Activated T-cell treated with anti-CD3 and anti-CD28 coated beads, Interleukin-2, amount 50 U/mL, for 24 hours (primary cell): ENCODE data around the gene ZYX.
"Not testable (repeated sequence)": the region's sequence is repeated elsewhere in the genome, so short reads cannot be mapped to it uniquely, and the experiment has no call there.

Source experiments
- DNase-seq: peaks from one replicate; pipeline ENCODE4 v3.0.0-alpha.2; 2020
- H3K27ac Mint-ChIP-seq: 2 replicates; pipeline ENCODE4 v1.8.0; 2020; ENCODE audit warnings: mild to moderate bottlenecking, mixed read lengths
- H3K27me3 Mint-ChIP-seq: 2 replicates; pipeline ENCODE4 v1.8.0; 2020; ENCODE audit warnings: mixed read lengths
- H3K36me3 Mint-ChIP-seq: 2 replicates; pipeline ENCODE4 v1.8.0; 2020; ENCODE audit warnings: low read depth, mixed read lengths
- H3K4me1 Mint-ChIP-seq: 2 replicates; pipeline ENCODE4 v1.8.0; 2020; ENCODE audit warnings: low read depth, mixed read lengths
- H3K4me3 Mint-ChIP-seq: 2 replicates; pipeline ENCODE4 v1.8.0; 2020; ENCODE audit warnings: mild to moderate bottlenecking, moderate library complexity, mixed read lengths
- H3K9me3 Mint-ChIP-seq: 2 replicates; pipeline ENCODE4 v1.8.0; 2020; ENCODE audit warnings: mixed read lengths

The ZYX gene

GRCh38 chr7:143408252-143408685 lies 27.1 kb downstream of the ZYX start:
- DNase-seq = no peak
- H3K4me3 Mint-ChIP-seq = peak overlapping the region; percentile 71
- H3K27ac Mint-ChIP-seq = peak overlapping the region; percentile 67
- no peaks in the 10 kb centered on the region for H3K36me3 Mint-ChIP-seq
- peaks cover 69% of the 10 kb centered on the region for H3K4me1 Mint-ChIP-seq
- H3K27me3 Mint-ChIP-seq = no peaks in the 10 kb centered on the region
- no peaks in the 10 kb centered on the region for H3K9me3 Mint-ChIP-seq

DNA sequence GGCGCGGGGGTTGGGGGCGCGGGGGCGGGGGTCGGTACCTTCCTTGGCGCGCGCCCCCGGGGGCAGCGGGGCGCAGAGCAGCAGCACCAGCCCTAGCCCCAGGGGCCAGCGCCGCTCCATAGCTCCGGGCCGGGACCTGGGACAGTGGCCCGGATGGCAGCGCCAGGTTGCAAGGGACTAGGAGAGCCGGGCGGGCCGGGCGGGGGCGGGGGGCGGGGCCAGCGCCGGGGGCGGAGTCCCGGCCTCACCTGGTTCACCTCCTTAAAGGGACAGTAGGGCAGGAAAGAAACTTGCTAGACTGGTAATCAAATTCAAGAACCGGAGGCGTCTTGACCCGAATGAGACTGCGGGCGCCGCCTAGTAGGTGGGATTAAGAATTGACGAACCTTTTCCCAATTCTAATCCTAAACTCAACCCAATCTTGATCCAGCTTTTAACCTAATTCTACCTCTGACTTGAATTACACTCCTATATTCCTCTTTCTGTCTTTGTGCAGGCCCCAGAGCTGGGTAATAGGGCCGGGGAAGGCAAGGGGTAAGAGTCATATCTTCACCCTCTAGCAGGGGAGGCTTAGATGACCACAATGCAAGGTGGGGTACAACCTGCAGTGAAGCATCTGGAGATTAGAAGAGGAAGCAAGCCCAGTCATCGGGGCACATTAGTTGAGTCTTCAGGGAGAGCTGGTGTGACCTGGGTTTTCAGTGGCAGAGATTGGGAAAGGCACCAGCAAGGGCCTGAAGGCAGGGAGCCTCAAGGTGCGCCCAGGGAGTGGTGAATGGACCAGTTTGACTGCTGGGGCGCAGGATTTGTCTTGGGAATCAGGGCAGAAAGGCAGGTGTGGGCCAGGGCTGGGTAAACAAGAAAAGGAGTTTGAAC lies 27.8 kb downstream of the ZYX start, which contains the start of gene EPHA1:
TSS of gene EPHA1 (minus strand) at position 171 of the 876 bp plus-strand sequence. CDS start at position 120, 51 bp downstream.
- H3K4me3 Mint-ChIP-seq = peak within 1 kb of the TSS; percentile 78
- H3K27ac Mint-ChIP-seq = peak within 1 kb of the TSS; percentile 80
- peak; percentile 64 for DNase-seq
- no peaks in the 10 kb centered on the region for H3K36me3 Mint-ChIP-seq
- H3K9me3 Mint-ChIP-seq = no peaks in the 10 kb centered on the region
- H3K27me3 Mint-ChIP-seq = no peaks in the 10 kb centered on the region
- peaks cover 63% of the 10 kb centered on the region for H3K4me1 Mint-ChIP-seq

GRCh38 chr7:143410521-143411004 lies 29.4 kb downstream of the ZYX start:
- Mint-ChIP-seq H3K36me3 (no peaks in the 10 kb centered on the region), H3K27ac (no peak overlapping the region), H3K4me3 (no peak overlapping the region), H3K9me3 (no peaks in the 10 kb centered on the region), H3K27me3 (no peaks in the 10 kb centered on the region), H3K4me1 (peaks cover 57% of the 10 kb centered on the region)
- DNase-seq = no peak

DNA sequence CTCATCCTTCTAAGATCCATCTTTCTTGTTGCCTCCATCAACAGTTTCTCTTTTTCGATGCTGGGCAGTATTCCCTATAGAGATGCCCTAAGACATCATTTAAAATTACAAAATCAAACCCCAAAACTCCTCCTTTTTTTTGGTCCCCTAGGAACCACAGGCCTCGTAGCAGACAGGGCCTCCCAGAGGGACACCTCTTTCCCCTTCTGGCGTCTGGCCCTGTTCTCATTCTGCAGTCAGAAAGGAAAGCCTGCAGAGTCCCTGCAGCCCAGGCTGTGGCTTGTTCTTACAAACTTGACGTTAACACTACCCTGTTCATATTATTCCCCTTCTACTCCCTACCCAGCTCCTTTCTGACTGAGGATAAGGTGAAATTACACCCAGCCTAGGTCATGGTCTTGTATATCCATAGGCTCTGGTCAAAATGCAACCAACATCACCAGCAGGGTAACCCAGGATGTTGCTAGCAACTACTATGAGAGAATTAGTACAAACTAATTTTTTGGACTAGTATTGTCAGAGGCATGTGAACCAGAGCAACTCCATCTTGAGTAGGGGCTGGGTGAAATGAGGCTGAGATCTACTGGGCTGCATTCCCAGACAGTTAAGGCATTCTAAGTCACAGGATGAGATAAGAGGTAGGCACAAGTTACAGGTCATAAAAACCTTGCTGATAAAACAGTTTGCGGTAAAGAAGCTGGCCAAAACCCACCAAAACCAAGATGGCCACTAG lies 31.0 kb downstream of the ZYX start:
- H3K4me3 Mint-ChIP-seq = no peak overlapping the region
- no peaks in the 10 kb centered on the region for H3K27me3 Mint-ChIP-seq
- H3K27ac Mint-ChIP-seq = peak overlapping the region; percentile 20
- DNase-seq = no peak
- H3K36me3 Mint-ChIP-seq = no peaks in the 10 kb centered on the region
- no peaks in the 10 kb centered on the region for H3K9me3 Mint-ChIP-seq
- peaks cover 48% of the 10 kb centered on the region for H3K4me1 Mint-ChIP-seq

- H3K27me3 Mint-ChIP-seq = no peaks in the 10 kb centered on the region
- peaks cover 38% of the 10 kb centered on the region for H3K4me1 Mint-ChIP-seq
- no peak overlapping the region for H3K4me3 Mint-ChIP-seq
- no peaks in the 10 kb centered on the region for H3K36me3 Mint-ChIP-seq
- DNase-seq = no peak
- H3K27ac Mint-ChIP-seq = no peak overlapping the region
- no peaks in the 10 kb centered on the region for H3K9me3 Mint-ChIP-seq
These were observed 32.0 kb downstream of the ZYX start for GRCh38 chr7:143413123-143413522.

- H3K27ac Mint-ChIP-seq, H3K4me3 Mint-ChIP-seq, H3K36me3 Mint-ChIP-seq, DNase-seq, H3K9me3 Mint-ChIP-seq, H3K27me3 Mint-ChIP-seq: not testable (repeated sequence)
- H3K4me1 Mint-ChIP-seq = peaks cover 22% of the 10 kb centered on the region
These were observed 34.1 kb downstream of the ZYX start for GRCh38 chr7:143415209-143415608.

GRCh38 chr7:143415742-143416397 lies 34.7 kb downstream of the ZYX start:
- no peak overlapping the region for H3K4me3 Mint-ChIP-seq
- H3K27me3 Mint-ChIP-seq = no peaks in the 10 kb centered on the region
- DNase-seq = no peak
- H3K9me3 Mint-ChIP-seq = no peaks in the 10 kb centered on the region
- H3K36me3 Mint-ChIP-seq = peaks cover 4% of the 10 kb centered on the region
- H3K4me1 Mint-ChIP-seq = peaks cover 16% of the 10 kb centered on the region
- H3K27ac Mint-ChIP-seq = no peak overlapping the region

DNA sequence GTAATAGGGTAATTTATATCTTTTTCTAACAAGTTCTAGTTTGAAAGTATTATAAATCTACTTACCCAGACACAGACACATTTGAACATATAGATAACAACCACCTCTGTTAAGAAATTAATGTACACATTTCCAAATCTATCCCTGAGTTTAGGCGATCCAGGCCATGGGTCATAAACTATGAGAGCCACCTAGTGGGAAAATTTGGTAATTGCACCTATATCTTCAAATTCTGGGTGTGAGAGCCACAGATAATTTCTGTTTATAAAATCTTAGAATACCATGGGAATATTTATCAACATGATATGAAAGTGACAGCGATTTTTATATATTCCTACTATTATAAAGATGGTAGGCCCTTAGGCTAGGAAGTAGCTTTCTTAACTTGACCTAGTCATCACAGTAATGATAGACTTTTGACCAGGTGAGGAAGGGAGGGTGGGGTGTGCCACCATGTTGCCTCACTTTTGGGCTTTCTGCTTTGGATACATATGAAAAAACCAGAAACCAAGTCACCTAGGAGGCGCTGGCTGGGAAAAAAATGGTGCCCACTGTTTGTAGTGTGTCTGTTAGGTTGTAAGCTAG lies 35.5 kb downstream of the ZYX start:
- H3K4me1 Mint-ChIP-seq = peaks cover 12% of the 10 kb centered on the region
- H3K27ac Mint-ChIP-seq = no peak overlapping the region
- peaks cover 8% of the 10 kb centered on the region for H3K36me3 Mint-ChIP-seq
- no peak overlapping the region for H3K4me3 Mint-ChIP-seq
- DNase-seq = no peak
- no peaks in the 10 kb centered on the region for H3K27me3 Mint-ChIP-seq
- no peaks in the 10 kb centered on the region for H3K9me3 Mint-ChIP-seq

GRCh38 chr7:143417734-143418383 lies 36.7 kb downstream of the ZYX start:
- no peak for DNase-seq
- Mint-ChIP-seq H3K9me3 (no peaks in the 10 kb centered on the region), H3K27ac (no peak overlapping the region), H3K4me3 (no peak overlapping the region), H3K36me3 (peaks cover 8% of the 10 kb centered on the region), H3K4me1 (peaks cover 4% of the 10 kb centered on the region), H3K27me3 (no peaks in the 10 kb centered on the region)

GRCh38 chr7:143418681-143419458 lies 37.7 kb downstream of the ZYX start:
- Mint-ChIP-seq H3K4me3 (no peak overlapping the region), H3K27me3 (no peaks in the 10 kb centered on the region), H3K36me3 (peaks cover 8% of the 10 kb centered on the region), H3K9me3 (no peaks in the 10 kb centered on the region), H3K27ac (no peak overlapping the region), H3K4me1 (peaks cover 4% of the 10 kb centered on the region)
- DNase-seq = no peak

DNA sequence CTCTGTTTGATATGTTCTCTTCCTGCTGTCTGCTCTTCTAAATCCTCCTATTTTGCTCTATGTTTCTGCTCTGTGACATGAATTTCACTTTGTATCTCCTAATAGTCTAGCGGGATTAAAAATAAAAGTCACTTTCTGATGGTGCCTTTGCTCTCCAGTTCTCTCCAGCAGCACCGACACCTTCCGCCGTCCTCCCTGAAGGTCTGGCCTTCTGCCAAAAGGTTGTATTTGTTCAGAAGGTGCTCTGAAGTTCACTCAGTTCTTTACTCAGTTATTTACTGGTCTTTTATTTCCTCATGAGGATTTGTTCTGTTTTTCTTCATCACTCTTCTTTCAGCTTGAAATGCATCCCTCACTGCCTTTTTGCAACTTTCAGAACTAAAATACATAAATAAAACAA lies 38.7 kb downstream of the ZYX start:
- DNase-seq = no peak
- Mint-ChIP-seq H3K27ac (no peak overlapping the region), H3K27me3 (no peaks in the 10 kb centered on the region), H3K36me3 (peaks cover 8% of the 10 kb centered on the region), H3K9me3 (no peaks in the 10 kb centered on the region), H3K4me1 (peaks cover 4% of the 10 kb centered on the region), H3K4me3 (no peak overlapping the region)

DNA sequence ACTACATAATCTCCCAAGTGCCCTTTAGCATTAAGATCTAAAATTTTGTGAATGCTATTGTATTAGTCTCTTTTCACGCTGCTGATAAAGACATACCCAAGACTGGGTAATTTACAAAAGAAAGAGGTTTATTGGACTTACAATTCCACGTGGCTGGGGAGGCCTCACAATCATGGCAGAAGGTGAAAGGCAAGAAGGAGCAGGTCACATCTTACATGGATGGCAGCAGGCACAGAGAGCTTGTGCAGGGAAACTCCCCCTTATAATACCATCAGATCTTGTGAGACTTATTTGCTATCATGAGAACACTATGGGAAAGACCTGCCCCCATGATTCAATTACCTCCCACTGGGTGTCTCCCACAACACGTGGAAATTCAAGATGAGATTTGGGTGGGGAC lies 39.5 kb downstream of the ZYX start:
- H3K36me3 Mint-ChIP-seq, H3K4me3 Mint-ChIP-seq, H3K4me1 Mint-ChIP-seq, H3K27me3 Mint-ChIP-seq, DNase-seq, H3K27ac Mint-ChIP-seq, H3K9me3 Mint-ChIP-seq: not testable (repeated sequence)

DNA sequence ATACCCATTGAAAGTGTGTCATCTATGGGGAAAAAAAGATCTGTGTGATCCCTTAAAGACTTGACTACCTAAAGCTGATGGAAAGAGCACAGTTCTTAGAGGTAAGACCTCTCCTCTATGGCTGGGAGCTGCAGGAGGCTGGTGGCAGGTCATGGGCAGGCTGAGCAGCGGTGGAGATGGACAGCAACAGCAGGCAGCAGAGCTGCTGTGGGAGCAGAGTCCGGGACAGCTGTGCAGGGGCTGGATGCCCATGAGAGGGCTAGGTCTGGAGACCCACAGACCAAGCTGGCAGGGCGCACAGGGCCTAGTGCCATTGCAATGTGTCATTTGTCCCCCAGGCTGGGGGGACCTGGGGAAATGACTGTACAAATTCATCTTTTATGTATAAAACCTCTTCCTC lies 40.9 kb downstream of the ZYX start:
- no peaks in the 10 kb centered on the region for H3K9me3 Mint-ChIP-seq
- H3K4me3 Mint-ChIP-seq = no peak overlapping the region
- peaks cover 7% of the 10 kb centered on the region for H3K4me1 Mint-ChIP-seq
- H3K27ac Mint-ChIP-seq = no peak overlapping the region
- H3K27me3 Mint-ChIP-seq = no peaks in the 10 kb centered on the region
- H3K36me3 Mint-ChIP-seq = peaks cover 8% of the 10 kb centered on the region
- DNase-seq = no peak
